GM10248 (cell line): ENCODE data around the gene CTNS.

Source experiments
- CTCF ChIA-PET: fragments of 300-600 bp; sonication (Branson Sonifier 250); formaldehyde crosslinking; extraction: SDS; loops from one replicate; lab custom pipeline; 2021; ENCODE audit warnings: antibody characterized with exemption; lab: Yijun Ruan, JAX
- POLR2A ChIA-PET: fragments of 350-650 bp; sonication (Branson Sonifier 250); formaldehyde crosslinking; extraction: SDS; loops from one replicate; lab custom pipeline; 2020; ENCODE audit warnings: antibody characterized with exemption; lab: Yijun Ruan, JAX
- DNase-seq: peaks from one replicate; pipeline ENCODE4 v3.0.0; 2012; ENCODE audit errors: extremely low spot score
- TF ChIP-seq, protein P1 (sequence below): IDR thresholded peaks from 2 replicates; pipeline ENCODE4 v1.5.1; 2012; ENCODE audit warnings: mild to moderate bottlenecking, low read depth; ENCODE audit errors: extremely low read depth, missing control alignments, control extremely low read depth

Gene CTNS

DNA sequence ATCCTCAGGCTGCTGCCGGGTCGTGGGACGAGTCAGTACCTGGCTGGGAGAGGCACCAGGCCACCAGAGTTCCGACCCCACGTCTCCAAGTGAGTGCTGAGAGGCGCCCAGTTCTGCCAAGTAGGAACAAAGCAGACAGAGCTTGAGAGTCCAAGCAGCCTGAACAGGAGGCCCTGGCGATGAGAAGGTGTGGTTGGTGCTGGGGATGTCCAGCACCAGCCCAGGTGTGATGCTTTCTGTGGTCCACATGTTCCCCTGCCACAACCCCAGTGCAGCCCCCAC lies 21.0 kb downstream of the CTNS start:
- ChIA-PET CTCF (no interaction called here), POLR2A (interaction anchor here (0.7 kb wide), 1 partner anchor 21 kb away, joined by 3 read pairs; the partner anchor contains the start of genes CTNS and SHPK)
- TF ChIP-seq, protein P1, sequence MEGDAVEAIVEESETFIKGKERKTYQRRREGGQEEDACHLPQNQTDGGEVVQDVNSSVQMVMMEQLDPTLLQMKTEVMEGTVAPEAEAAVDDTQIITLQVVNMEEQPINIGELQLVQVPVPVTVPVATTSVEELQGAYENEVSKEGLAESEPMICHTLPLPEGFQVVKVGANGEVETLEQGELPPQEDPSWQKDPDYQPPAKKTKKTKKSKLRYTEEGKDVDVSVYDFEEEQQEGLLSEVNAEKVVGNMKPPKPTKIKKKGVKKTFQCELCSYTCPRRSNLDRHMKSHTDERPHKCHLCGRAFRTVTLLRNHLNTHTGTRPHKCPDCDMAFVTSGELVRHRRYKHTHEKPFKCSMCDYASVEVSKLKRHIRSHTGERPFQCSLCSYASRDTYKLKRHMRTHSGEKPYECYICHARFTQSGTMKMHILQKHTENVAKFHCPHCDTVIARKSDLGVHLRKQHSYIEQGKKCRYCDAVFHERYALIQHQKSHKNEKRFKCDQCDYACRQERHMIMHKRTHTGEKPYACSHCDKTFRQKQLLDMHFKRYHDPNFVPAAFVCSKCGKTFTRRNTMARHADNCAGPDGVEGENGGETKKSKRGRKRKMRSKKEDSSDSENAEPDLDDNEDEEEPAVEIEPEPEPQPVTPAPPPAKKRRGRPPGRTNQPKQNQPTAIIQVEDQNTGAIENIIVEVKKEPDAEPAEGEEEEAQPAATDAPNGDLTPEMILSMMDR, result no peak
- no peak for DNase-seq

DNA sequence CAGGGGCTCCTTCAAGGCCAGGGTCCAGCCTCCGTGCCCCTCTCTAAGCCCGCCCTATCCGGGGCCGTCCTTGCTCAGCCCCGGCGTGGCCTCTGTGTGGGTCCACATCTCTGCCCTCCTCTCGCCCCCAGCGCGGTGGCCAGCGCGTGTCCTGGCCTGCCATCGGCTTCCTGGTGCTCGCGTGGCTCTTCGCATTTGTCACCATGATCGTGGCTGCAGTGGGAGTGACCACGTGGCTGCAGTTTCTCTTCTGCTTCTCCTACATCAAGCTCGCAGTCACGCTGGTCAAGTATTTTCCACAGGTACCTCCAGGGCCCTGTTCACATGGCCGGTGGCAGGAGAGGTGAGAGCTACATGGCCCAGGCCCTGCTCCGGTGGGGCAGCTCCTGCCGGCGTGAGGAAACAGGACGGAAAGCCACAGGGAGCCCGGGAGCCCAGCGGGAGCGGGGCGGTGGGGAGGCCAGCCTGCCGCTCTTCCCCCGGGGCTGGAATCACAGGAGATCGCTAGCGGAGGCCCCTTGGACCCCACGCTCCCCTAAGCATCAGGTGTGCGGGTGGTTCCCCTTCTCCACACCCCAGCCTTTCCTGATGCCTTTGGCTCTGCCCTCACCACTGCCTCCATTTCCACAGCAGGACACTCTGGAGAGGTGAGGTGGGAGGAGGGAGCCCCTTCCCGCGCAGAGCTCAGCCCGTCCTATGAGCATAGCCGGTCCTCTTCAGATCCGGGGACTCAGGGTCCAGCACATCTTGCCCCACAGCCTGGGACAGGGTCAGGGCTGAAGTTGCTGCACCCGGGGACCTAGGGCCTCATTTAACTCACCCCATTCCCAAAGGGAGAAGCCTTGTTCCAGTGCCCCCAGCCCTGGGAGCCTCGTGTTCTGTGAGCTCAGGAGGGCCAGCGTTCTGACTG lies 21.6 kb downstream of the CTNS start:
- no peak for DNase-seq

DNA sequence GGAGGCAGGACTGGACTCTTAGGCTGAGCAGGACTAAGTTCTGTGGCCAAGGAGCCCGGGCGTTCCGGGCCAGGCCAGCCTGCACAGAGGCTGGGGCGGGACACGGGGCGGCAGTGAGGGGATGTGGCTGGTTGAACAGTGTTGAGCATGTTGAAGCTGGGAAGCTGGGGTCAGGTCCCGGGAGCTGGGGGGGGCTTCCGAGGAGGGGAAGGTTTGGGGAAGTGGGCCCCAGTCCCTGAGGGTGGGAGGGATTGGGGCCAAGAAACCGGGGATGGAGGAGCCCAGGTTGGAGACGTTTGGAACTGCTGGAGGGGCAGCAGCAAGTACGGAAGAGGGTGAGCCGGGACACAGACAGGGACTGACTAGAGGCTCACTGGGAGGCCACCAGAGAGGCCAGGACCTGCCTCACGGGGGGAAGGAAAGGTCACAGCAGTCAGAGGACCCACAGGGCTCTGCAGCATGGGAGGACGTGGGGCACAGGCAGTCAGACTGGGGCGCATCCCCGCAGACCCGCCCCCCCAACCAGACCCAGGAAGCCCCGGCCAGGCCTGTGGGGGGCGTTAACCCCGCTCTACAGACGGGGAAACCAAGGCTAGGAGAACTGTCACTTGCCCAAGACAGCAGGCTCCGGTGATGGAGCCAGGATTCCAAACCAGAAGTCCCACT lies 22.4 kb downstream of the CTNS start:
- TF ChIP-seq, protein P1, result no peak
- POLR2A ChIA-PET, result no interaction called here
- no peak for DNase-seq
- CTCF ChIA-PET, result no interaction called here

More for the DNA sequence above, 21.6 kb downstream of the CTNS start:
- POLR2A ChIA-PET, result interaction anchor here (0.7 kb wide), 1 partner anchor 22 kb away, joined by 3 read pairs; the partner anchor contains the start of genes CTNS and SHPK
- CTCF ChIA-PET, result interaction anchor here (0.7 kb wide), 1 partner anchor 186 kb away, joined by 3 read pairs; no protein-coding TSS in a partner anchor
- TF ChIP-seq, protein P1, result no peak

DNA sequence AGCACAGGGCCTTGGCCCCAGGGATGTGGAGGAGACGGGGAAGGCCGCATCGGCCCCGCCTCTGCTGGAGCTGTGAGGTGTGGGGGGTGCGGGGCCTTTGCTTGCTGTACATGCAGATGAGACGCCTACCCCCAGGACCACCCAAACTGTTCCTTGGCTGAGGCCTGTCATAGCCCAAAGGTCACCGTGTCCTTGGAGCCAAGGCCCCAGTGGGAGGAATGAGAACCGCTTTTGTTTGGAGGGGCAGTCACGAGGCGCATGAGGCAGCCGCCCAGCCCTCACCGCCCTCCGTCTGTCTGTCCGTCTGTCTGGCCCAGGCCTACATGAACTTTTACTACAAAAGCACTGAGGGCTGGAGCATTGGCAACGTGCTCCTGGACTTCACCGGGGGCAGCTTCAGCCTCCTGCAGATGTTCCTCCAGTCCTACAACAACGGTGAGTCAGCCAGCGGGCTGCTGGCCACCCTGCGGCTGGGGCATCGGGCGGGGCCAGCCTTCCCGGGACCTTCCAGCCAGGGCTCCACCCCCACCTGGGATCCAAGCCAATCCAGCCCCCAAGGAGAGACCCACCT lies 23.1 kb downstream of the CTNS start:
- no peak for DNase-seq
- ChIA-PET CTCF (interaction anchor here (1.1 kb wide), 1 partner anchor 12 kb away, joined by 4 read pairs; no protein-coding TSS in a partner anchor), POLR2A (no interaction called here)
- TF ChIP-seq, protein P1, result no peak

DNA sequence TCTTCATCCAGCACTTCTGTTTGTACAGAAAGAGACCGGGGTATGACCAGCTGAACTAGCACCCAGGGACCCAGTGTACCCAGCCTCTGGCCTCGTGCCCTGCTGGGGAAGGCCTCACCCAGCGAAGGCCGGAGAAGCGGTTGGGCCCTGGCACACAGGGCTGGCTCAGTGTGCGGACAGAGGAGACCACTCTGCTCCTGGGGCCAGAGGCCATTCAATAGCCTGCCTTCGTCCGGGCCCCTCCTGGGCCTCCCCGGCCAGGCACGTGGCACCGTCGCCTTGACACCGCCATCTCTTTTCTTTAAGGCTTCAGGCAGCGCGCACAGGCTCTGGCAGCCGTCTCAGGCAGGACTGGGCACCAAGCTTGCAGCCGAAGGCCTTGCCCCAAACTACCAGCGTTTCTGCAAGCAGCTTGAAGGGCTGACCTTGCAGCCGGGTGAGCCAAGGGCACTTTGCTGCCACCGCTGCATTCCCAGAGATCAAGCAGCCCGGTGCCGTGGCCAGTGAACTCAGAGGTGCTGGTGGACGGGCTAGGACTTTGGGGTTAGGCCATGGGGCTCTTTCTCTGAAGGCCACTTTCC lies 23.8 kb downstream of the CTNS start:
- TF ChIP-seq, protein P1, result no peak
- POLR2A ChIA-PET, result no interaction called here
- CTCF ChIA-PET, result interaction anchor here (1.1 kb wide), 1 partner anchor 13 kb away, joined by 4 read pairs; no protein-coding TSS in a partner anchor
- DNase-seq, result no peak
